ENCODE data around the gene CADPS2.
"Not testable (repeated sequence)": the region's sequence is repeated elsewhere in the genome, so short reads cannot be mapped to it uniquely, and the experiment has no call there.

Gene CADPS2

DNA sequence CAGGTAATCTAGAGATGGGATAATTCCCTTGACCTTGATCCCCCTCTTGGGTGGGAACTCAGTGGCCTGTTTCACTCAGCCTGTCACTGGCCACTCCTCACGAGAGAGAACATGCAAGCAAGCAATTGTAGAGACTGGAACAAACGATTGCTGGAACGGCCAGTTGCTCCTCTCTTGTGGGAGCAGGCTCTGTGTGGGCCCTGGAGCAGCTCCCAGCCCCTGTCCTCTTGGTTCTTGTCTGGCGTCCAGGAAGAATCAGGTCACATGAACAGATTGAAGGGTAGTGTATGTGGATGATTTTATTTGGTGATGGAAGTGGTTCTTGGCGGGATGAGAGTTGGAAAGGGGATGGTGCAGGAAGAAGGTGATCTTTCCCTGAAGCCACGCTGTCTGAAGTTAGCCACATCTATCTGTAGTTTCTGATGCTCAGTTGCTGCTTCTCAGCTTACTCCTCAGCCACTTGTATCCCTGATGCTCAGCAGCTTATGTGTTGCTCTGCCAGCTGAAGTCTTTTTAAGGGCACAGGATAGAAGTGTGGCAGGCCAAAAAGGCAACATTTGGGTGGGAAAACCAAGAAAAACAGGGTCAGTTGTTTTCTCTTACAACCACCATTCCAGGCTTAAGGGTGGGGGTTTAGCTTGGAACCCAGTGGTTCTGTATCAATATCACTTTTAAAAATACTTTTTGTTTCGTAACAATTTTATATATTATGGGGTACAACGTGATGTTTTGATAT is 203.3 kb downstream of the CADPS2 start:
- Histone ChIP-seq H3K4me1 (ENCODE audit: insufficient read depth, low read length, poor library complexity, severe bottlenecking) (no peaks in the 10 kb centered on the region), H3K9me2 (replicated peaks; ENCODE audit: low read depth, low read length) (no peaks in the 10 kb centered on the region), H3K9me3 (ENCODE audit: insufficient read depth, low read depth, low read length) (no peaks in the 10 kb centered on the region), H4K20me1 (ENCODE audit: insufficient read depth, low read length, poor library complexity, severe bottlenecking) (no peaks in the 10 kb centered on the region), H3K9ac (ENCODE audit: low read depth, low read length, poor library complexity, severe bottlenecking) (no peak overlapping the region), H3K36me3 (ENCODE audit: insufficient read depth, low read length) (no peaks in the 10 kb centered on the region), H3K79me2 (ENCODE audit: insufficient read depth, low read length) (no peaks in the 10 kb centered on the region), H3F3A (ENCODE audit: low read depth) (no peaks in the 10 kb centered on the region), H3K4me2 (ENCODE audit: low read depth, low read length, poor library complexity, severe bottlenecking) (no peak overlapping the region), H3K4me3 (ENCODE audit: low read length, poor library complexity, severe bottlenecking) (no peak overlapping the region), H3K27me3 (ENCODE audit: insufficient read depth, low read length, poor library complexity, severe bottlenecking) (no peaks in the 10 kb centered on the region), H2AFZ (ENCODE audit: low read length) (no peak overlapping the region)
- no peak for TF ChIP-seq EZH2phosphoT487 (IDR thresholded peaks at IDR 0.05; ENCODE audit: borderline replicate concordance)
- TF ChIP-seq, protein P1, sequence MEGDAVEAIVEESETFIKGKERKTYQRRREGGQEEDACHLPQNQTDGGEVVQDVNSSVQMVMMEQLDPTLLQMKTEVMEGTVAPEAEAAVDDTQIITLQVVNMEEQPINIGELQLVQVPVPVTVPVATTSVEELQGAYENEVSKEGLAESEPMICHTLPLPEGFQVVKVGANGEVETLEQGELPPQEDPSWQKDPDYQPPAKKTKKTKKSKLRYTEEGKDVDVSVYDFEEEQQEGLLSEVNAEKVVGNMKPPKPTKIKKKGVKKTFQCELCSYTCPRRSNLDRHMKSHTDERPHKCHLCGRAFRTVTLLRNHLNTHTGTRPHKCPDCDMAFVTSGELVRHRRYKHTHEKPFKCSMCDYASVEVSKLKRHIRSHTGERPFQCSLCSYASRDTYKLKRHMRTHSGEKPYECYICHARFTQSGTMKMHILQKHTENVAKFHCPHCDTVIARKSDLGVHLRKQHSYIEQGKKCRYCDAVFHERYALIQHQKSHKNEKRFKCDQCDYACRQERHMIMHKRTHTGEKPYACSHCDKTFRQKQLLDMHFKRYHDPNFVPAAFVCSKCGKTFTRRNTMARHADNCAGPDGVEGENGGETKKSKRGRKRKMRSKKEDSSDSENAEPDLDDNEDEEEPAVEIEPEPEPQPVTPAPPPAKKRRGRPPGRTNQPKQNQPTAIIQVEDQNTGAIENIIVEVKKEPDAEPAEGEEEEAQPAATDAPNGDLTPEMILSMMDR (conservative IDR thresholded peaks at IDR 0.05; ENCODE audit: low read length) = no peak

DNA sequence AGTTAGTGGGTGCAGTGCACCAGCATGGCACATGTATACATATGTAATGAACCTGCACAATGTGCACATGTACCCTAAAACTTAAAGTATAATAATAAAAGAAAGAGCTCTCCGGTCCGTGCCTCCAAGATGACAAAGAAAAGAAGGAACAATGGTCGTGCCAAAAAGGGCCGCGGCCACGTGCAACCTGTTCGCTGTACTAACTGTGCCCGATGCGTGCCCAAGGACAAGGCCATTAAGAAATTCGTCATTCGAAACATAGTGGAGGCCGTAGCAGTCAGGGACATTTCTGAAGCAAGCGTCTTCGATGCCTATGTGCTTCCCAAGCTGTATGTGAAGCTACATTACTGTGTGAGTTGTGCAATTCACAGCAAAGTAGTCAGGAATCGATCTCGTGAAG is 205.1 kb downstream of the CADPS2 start:
- H3K4me1 ChIP-seq (ENCODE audit: insufficient read depth, low read length, poor library complexity, severe bottlenecking); H2AFZ ChIP-seq (ENCODE audit: low read length); H3K4me3 ChIP-seq (ENCODE audit: low read length, poor library complexity, severe bottlenecking); H3F3A ChIP-seq (ENCODE audit: low read depth); H3K9me2 ChIP-seq (replicated peaks; ENCODE audit: low read depth, low read length); H4K20me1 ChIP-seq (ENCODE audit: insufficient read depth, low read length, poor library complexity, severe bottlenecking); H3K9me3 ChIP-seq (ENCODE audit: insufficient read depth, low read depth, low read length); H3K36me3 ChIP-seq (ENCODE audit: insufficient read depth, low read length); H3K9ac ChIP-seq (ENCODE audit: low read depth, low read length, poor library complexity, severe bottlenecking); H3K27me3 ChIP-seq (ENCODE audit: insufficient read depth, low read length, poor library complexity, severe bottlenecking); H3K4me2 ChIP-seq (ENCODE audit: low read depth, low read length, poor library complexity, severe bottlenecking); H3K79me2 ChIP-seq (ENCODE audit: insufficient read depth, low read length): not testable (repeated sequence)

DNA sequence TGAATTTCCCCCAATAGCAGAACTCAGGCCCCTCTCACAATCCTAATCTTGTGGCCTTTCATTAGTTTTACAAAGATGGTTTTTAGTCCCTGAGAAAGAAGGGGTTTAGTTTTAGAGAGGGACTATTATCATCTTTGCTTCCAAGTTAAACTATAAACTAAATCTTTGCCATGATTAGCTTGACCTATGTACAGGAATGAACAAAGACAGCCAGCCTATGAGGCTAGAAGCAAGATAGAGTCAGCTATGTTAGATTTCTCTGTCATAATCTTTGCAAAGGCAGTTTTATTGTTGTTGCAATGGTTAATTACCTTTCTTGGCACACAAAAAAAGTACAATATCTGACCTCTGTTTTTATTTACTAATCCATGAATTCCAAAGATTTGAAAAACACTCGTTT is 206.4 kb downstream of the CADPS2 start:
- TF ChIP-seq EZH2phosphoT487 (IDR thresholded peaks at IDR 0.05; ENCODE audit: borderline replicate concordance) = no peak
- TF ChIP-seq, protein P1 (conservative IDR thresholded peaks at IDR 0.05; ENCODE audit: low read length) = no peak
- no peak overlapping the region for H2AFZ ChIP-seq (ENCODE audit: low read length)
- H3K4me3 ChIP-seq (ENCODE audit: low read length, poor library complexity, severe bottlenecking) = no peak overlapping the region
- no peaks in the 10 kb centered on the region for H3K9me2 ChIP-seq (replicated peaks; ENCODE audit: low read depth, low read length)
- H3K9me3 ChIP-seq (ENCODE audit: insufficient read depth, low read depth, low read length) = no peaks in the 10 kb centered on the region
- H4K20me1 ChIP-seq (ENCODE audit: insufficient read depth, low read length, poor library complexity, severe bottlenecking) = no peaks in the 10 kb centered on the region
- no peak overlapping the region for H3K9ac ChIP-seq (ENCODE audit: low read depth, low read length, poor library complexity, severe bottlenecking)
- H3K27me3 ChIP-seq (ENCODE audit: insufficient read depth, low read length, poor library complexity, severe bottlenecking) = no peaks in the 10 kb centered on the region
- H3K36me3 ChIP-seq (ENCODE audit: insufficient read depth, low read length) = no peaks in the 10 kb centered on the region
- no peak overlapping the region for H3K4me2 ChIP-seq (ENCODE audit: low read depth, low read length, poor library complexity, severe bottlenecking)
- no peaks in the 10 kb centered on the region for H3F3A ChIP-seq (ENCODE audit: low read depth)
- H3K4me1 ChIP-seq (ENCODE audit: insufficient read depth, low read length, poor library complexity, severe bottlenecking) = no peaks in the 10 kb centered on the region
- no peaks in the 10 kb centered on the region for H3K79me2 ChIP-seq (ENCODE audit: insufficient read depth, low read length)

DNA sequence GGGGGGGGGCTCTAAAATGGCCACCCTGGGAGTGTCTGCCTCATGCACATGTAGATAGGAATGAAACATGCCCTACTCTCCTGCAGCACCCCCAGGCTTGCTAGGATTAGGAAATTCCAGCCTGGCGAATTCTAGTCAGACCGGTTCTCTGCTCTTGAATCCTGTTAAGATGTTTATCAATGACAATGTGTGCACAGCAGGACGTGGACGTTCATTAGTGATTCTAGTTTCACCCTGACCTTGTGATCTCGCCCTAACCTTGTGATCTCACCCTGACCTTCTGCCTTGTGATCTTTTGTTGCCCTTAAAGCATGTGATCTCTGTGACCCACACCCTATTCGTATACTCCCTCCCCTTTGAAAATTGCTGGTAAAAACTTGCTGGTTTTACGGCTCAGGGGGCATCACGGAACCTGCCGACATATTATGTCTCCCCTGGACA is 207.0 kb downstream of the CADPS2 start:
- not testable (repeated sequence) for H3F3A ChIP-seq (ENCODE audit: low read depth); H3K9me3 ChIP-seq (ENCODE audit: insufficient read depth, low read depth, low read length); H4K20me1 ChIP-seq (ENCODE audit: insufficient read depth, low read length, poor library complexity, severe bottlenecking); H3K27me3 ChIP-seq (ENCODE audit: insufficient read depth, low read length, poor library complexity, severe bottlenecking); H3K9ac ChIP-seq (ENCODE audit: low read depth, low read length, poor library complexity, severe bottlenecking); H2AFZ ChIP-seq (ENCODE audit: low read length); H3K36me3 ChIP-seq (ENCODE audit: insufficient read depth, low read length); H3K4me2 ChIP-seq (ENCODE audit: low read depth, low read length, poor library complexity, severe bottlenecking); H3K4me1 ChIP-seq (ENCODE audit: insufficient read depth, low read length, poor library complexity, severe bottlenecking); H3K4me3 ChIP-seq (ENCODE audit: low read length, poor library complexity, severe bottlenecking); H3K79me2 ChIP-seq (ENCODE audit: insufficient read depth, low read length); H3K9me2 ChIP-seq (replicated peaks; ENCODE audit: low read depth, low read length)

Data from Loucy (cell line).